Activated CD4-positive, alpha-beta T cell treated with anti-CD3 and anti-CD28 coated beads, Interleukin-2, amount 50 U/mL, for 24 hours (primary cell): Measurements from ENCODE around the gene NPHP4.

ENCODE experiments used
- DNase-seq, 2 donors: peaks; one replicate each; pipeline ENCODE4 v3.0.0-alpha.2; 2020; ENCODE audit warnings: low read depth in 1 of 2, low spot score in 1 of 2

Gene NPHP4

DNA sequence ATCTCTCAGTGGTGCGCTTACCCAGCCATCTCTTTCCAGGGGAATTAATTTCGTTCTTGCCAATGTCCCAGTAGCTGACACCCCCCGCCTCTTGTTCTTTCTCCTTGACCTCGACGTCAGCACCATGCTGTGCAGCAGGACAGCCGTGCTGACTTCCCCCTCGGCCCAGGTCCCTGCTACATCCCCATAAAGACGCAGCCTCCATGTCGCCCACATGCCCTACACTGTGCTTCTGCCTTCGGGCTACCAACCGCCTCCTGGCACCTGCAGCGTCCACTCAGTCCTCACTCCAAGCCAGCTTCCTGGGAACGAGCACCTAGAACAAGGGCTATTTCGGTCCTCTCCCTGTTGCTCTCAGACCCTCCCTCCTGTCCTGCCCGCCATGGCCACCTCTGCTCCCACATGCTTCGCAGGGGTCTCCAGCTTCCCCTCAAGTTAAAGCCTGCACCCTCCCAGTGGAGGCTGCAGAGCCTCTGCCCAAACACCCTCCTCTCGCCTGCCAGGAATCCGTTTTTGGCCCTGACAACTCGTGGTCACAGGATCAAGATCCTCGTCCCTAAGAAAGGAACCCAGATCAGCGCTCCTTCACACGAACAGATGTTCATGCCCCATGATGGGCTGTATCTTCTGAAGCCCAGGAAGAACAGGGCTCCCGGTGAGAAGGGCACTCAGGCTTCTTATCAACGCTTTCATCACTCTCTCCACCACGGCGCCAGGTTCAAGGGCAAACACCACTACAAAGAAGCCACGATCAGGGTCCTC is 109.7 kb downstream of the NPHP4 start:
- no peak for DNase-seq

DNA sequence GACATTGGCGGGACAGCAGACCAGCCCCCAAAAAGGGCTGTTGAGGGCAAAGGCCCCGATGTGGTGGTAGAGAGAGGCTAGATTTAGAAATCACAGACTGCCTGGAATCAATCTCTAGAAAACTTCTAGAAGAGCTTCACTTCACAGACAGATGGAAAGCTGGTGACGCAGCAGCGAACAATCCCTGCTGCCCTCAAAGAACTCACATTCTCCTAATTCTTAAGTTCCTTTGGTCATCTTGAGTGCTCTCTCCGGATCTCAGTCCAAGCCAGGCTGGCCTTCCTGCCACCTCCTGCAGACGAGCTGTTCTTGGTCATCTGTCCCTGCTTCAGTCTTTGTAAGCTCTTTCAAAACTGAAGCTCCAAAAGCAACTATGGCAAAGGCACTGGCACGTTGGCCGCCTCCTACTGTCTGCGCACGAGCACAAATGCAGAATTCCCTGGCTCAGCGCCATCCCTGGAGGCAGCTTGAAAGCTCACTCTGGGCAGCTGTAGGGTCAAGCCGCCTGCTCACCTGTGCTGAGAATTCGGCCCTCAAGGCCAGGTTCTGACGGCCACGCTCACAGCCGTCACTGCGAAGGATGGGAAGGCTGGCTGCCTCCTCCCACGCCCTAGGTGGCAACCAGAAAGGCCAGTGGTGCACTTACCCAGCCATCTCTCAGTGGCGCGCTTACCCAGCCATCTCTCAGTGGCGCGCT is 110.6 kb downstream of the NPHP4 start:
- no peak for DNase-seq

DNA sequence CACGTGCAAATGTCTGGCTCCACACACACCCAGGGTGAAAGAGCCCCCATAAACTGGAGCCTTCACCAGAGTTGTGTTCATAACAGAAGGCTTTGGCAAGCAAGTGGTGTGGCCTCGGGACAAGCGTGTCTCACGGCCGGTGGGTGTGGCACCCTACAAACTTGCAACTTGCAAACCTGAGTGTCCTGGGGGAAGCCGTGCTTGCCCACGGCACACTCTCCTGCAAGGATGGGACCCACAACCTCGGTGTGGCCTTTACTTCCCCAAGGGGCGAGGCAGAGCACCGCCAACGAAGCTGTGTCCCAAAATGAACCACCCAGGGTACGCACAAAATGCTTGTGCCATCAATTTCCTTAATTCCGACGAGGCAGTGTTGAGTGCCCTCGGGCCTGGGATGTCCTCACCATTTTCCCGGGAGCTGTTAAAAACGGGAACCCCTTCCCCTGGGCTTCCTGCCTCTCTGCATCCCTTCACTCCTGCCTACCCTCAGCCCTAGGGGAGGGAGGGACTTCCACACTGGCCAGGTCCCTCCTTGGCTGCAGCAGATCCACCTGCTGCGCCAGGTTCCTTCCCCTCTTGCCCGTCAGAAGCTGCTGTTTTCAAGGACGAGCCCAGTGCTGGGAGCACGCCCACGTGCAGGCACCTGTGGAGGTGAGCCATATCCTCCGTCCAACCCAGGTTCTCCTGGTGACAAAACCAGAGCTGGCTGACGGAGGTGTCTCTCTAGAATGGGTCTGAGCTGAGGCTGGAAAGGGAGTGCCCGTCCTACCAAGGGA is 111.4 kb downstream of the NPHP4 start:
- DNase-seq, result no peak

DNA sequence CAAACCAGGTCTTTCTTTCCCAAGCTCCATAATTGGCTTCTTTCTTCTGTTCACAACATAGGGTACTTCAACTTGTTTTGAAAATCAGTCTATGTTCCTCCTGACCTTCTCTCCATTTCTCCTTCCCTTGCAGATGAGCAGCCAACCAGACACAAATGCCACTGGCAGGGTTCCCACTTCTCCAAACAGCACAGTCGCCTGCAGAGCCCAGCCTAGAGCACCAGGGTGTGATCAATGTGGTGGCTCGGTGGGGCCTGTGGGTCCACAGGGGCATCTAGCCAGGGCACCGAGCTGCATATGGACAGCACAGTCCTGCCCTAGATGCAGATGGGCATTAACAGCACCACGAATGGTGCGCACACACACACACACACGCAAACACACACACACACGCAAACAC is 112.8 kb downstream of the NPHP4 start:
- no peak for DNase-seq

DNA sequence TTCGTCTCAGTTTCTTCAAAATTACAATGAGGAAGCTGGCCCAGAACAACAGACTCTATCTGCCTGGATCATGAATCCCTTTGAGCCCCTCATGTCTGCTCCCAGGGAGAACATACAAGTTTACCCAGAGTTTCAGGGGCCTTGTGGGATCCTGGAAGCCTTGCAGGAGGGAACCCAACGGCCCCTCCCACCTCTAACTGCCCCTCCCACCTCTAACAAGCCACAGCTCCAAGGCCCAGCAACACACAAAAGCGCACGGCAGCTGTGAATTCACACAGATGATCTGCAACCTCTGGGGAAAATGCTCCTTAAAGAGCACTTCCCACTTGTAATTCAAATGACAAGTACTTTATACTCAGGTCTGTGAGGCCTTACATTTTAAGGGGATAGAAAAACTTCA is 113.3 kb downstream of the NPHP4 start:
- no peak for DNase-seq

DNA sequence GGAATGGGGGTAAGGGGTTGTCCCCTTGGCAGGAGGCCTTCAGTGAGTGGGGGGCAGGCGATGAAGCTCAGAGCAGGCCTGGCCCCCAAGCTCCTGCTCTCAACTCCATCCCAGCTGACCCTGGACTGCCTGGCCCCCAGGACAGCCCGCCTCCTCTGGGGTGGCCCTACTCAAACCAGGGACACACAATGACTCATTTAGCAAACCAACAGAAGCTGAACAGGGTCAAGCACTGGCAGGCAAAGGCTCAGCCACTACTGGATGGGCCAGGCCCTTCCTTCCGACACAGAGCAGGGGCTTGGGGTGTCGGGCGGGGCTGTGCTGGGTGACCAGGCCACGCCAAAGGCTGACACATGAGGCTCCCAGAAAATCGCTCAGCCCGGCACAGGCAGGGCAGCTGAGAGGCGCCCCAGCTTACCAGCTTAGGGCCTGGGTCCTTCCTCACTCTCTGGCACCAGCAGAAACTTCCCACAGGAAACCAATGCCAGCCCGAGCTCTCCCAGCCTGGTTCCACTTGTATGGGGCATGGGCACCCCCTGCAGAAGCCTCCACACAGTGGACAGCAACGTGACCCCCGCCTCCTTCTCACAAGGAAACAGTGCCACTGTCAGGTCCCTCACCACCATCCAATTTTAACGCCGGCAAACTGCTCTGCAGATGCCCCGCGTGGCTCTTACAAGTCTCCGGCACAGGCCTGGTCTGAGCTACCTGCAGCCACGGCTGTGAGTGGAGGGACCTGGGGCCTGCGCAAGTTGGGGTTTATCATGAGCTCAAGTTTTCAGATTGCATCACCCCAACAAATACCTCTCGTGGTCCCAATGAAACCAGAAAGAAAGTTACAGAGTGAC is 114.3 kb downstream of the NPHP4 start:
- no peak for DNase-seq

DNA sequence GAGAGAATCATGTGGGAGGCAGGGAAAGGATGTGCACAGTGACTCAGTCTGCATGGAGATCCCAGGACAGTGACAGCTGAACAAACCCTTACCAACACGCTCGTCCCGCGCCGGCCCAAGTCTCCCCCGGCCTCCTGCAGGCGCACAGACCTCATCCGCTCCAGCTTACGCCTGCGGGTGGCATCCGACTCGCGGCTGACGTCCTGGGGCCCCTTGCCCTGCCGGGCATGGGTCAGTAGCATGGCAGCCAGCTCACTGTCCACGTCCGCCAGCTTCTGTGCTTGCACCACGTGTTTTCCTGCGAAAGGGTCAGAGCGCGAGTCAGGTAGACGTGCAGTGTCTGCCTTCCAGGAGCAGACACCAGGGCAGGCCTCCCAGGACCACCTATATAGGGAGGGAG is 115.2 kb downstream of the NPHP4 start:
- DNase-seq, result no peak

DNA sequence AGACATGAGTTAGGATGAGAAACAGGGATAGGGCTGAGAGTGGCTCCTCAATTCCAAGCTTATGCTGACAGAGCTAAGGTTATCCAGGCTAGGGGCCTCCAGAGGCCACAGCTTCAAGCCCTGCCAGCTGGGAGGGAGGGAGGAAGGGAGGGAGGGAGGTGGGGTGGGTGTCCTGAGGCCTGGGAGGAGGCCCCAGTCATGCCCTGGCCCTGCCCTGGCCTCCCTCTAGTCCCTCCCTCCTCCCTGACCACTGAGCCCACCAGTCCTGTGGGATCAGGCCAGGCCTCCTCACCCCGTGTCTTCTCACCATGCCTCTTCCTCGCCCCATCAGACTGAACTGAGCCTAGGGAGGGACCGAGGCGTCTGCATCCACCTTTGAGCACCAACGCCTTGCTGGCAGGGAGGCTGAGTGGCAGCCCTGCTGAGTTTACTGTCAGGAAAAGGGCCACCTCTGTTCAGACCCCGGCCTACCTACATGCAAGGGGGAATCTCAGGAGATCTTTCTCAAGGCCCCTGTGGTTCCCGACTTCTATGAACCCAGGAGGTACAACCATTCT is 116.1 kb downstream of the NPHP4 start:
- DNase-seq, result no peak

DNA sequence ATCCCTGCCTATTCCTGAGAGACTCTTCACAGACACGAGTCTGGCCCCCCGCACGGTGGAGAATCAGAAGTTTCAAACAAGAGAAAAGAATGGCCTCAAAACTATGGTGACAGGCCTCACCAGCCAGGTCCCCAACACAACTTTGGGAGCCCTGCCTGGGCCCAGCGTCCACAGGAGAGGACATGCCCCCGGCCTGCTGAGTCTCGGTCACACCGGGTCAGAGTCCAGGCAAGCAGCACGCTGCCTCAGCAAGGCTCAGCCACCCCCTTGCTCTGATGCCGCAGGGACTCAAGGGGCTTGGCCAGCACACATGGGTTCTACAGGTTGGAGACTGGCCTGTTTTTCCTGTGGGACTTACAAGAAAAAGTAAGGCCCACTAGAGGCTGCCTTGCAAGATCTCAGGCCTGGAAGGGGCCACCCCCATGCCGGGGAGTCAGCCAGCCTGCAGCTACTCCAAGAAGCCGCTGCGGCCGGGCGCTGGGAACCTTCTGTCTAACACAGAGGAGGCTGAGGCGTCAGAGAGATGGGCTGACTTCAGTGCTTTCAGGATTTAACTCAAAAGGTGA is 116.8 kb downstream of the NPHP4 start:
- no peak for DNase-seq

DNA sequence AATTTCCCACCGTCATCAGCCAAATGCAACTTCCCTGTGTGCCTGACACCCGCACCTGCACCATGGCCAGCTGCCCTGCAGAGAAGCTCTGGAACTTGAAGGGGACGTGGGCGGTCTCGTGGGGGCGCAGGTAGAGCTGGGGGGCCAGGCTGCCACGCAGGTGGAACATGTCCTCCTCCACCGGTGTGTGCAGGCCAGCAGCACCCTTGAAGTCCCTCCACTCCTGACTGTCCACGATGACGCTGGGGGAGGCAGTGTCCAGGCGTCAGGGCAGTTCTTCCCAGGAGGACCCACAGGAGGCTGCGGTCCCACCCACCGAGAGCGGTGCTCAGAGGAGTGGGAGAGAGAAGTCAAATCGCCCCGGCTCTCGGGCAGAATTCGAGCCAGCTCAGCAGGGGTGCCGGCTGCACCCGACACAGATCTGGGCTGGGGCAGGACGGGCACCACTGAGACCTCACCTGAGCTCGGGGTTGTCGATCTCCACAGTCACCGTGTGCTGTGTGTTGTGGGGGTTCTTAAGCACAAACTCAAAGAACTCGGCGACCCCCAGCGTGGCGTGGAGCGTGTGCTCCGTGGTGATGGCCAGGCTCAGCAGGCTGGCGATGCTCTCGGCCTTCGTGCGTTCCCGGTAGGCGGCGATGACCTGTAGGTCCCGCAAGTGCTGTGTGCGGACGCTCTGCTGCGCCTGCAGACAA is 117.7 kb downstream of the NPHP4 start:
- no peak for DNase-seq

DNA sequence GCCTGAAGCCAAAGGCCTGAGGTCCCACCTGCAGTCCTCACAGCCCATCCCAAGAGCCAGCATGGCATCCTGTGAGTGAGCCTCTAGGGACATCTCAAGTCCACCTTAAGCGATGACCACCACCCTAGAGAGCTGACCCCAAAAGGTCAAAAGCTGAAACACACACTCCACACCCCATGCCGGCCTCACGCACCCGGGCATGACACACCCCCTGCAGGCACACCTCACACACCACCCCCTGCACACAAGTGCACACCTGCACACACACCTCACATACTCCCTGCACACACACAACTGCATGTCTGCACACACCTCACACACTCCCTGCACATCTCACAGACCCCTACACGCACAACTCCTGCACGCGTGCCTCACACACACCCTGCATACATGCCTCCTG is 118.7 kb downstream of the NPHP4 start:
- no peak for DNase-seq

DNA sequence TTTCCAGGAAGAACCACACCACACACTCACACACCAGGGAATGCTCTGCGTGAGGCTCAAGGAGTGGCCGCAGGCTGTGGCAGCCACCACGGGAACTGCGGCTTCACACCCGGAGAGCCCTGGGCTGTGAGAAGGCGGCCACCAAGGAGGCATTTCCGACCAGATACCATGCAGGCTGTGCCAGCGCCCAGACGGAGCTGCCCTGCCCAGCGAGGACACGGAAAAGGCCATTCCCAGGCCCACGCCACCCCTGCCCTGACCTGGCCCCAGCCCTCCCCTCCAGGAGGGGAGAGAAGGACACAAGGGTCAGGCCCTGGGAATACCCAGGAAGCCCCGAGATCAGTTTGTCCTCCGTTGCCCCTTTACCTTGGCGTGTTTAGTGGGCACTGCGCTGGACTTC is 119.3 kb downstream of the NPHP4 start:
- DNase-seq, result no peak

DNA sequence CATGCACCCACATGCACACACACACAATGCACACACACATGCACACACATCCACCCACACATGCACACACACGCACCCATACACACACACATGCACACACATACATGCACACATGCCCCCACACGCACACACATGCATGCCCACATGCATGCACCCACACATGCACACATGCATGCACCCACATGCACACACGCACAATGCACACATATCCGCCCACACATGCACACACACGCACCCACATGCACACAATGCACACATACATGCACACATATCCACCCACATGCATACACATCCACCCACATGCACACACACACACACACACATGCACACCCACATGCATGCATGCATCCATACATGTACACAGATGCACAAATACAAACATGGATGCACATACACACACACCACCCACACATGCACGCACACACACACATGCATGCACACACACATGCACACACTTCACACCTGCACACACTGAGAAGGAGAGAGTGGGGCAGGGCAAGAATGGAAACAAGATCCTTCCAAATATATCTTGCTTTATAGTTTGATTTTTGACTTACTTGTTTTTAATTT is 123.2 kb downstream of the NPHP4 start:
- DNase-seq, result no peak

DNA sequence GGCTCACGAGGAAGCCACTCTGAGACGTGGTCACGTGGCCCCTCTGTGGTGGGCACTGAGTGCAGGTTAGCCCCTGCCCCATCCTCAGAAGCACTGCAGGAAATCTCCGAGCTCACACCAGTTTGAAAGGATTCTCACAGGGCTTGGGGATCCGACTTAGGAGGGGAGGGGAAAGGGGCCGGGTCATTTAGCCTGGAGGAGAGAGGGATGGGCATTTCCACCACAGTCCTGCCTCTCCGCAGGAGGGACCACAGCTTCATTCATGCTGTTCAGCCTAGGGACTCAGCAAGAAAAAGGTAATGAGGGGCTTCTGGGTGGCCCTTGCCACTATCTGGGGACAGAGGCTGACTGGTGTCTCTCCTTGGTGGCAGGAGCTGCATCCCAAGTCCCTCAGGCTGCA is 126.5 kb downstream of the NPHP4 start:
- no peak for DNase-seq

DNA sequence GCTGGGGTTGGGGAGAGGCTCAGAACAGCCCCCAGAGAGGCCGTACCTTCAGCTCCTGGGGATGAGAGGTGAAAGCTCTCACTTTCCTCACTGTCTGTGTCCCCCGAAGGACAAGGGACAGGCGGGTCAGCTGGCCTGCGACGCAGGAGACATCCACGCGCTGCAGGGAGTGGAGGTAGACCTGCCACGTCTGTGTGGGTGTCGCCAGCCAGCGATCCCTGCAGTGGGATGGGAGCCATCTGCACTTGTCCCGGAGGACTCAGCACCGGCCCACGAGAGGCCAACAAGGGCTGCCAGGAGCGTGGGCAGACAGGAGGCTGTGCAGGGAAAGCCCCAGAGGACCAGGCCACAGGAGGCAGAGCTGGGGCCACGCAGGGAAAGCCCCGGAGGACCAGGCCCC is 127.2 kb downstream of the NPHP4 start:
- DNase-seq, result no peak

DNA sequence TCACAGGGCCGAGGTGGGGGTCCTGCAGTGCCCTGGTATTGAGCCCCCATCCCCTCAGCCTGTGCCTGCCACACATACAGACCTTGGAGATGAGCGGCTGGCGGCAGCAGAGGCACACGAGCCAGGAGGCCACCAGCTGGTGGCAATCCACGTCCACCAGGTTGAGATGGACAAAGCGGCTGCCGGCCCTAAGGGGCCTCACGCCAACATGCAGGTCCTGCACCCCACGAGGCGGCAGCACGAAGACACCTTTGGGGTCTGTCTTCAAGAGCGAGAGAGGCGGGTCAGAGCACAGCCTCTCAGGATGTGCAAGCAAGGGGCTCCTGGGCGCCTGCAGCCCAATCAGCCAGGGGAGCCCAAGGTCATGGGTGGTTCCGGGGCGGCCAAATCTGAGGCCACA is 128.0 kb downstream of the NPHP4 start:
- DNase-seq, result no peak

DNA sequence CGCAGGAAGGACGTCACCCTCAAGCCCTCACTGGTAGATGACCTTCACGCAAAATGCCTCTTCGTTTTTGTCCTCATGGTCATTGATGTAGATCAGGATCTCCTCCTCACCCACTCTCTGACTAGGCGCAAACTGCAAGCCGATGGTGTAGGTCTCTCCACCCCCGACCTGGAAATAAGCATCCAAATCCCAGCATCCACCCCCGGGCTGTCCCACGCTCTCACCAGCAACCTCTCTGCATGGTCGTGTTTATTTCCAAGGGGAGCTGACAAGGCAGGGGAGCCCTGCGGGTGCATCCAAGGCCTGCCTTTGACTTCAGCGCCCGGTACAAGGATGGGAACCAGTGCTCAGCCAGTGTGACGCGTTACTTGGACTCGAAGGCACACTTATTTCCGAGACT is 129.0 kb downstream of the NPHP4 start:
- no peak for DNase-seq

DNA sequence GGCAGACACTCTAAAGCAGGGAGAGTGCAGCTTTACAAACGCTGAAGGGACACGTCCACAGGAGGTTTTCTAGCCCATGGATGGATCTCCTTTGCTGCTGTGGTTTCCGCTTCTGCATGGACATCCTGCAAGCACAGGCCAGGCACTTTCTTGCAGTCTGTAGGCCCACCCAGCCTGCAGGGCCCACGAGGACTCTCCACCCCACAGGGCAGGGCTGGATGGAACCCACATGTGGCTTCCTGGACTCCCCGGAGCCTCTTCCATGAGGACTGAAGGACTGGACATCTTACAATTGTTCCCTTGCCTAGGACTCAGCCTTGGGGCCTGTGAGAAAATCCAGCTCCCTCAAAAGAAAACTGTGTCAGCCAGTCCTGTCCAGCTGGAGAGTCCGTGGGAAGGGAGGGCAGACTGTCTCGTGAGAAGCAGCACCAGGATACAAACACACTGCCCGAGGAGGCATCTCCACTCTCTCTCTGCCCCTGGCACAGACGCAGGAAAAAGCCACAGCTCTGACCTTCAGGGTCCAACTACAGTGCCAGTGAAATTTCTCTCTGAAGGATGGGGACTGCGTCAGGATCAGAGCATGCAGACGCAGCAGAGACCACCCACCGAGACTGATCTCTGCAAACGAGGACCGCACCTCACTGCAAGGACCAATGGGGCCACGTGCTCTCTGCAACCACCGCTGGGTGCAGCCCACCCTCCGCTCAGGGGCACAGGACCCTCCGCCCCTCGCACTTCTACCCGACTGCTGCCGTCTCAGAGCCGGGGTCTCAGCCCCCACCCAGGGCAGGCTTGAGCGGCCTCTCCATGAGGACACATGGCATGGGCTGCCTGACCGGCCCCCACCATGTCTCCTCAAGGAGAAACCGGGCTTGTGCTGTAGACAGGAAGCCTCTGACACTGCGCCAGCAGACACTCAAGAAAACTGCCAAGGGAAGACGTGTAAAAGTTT is 130.1 kb downstream of the NPHP4 start:
- DNase-seq, result no peak

DNA sequence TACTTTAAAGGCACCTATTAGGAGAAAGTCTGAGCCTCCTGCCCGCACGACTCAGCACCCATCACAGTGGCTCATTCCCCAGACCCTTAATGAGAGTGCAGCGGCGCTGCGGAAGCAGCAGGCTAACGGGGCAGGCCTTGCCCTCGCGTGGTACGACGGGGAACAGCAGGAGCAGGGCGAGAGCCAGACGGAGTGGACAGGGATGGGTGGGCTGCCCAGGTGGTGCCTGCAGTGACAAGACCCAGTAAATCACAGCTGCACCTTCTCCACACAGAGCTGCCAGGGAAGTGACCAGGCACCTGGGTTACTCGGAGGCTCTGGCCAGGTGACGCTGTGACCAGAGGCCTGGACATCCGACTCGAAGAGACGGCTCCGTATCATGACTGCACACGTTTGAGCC is 131.9 kb downstream of the NPHP4 start:
- no peak for DNase-seq
